H1 (cell line): Measurements from ENCODE around the gene NXNL2. TPM values are rescaled to one million over a fixed set of nuclear protein-coding genes. Genes with fewer than 3 reads are reported as not detected.

Source experiments
- ASH2L ChIP-seq: fragments of 200-600, 300-600 bp; sonication (generic); IDR thresholded peaks from one replicate; pipeline ENCODE4 v1.7.1; 2017; ENCODE audit warnings: low read length
- GABPA ChIP-seq: IDR thresholded peaks from 2 replicates; pipeline ENCODE4 v1.6.1; 2011; ENCODE audit warnings: mild to moderate bottlenecking, low read length, moderate library complexity, borderline replicate concordance; ENCODE audit not compliant: insufficient read depth
- HDAC6 ChIP-seq: IDR thresholded peaks from one replicate; pipeline ENCODE4 v1.7.1; 2012; ENCODE audit warnings: low read depth, mild to moderate bottlenecking, inconsistent platforms, low read length, moderate library complexity
- JUND ChIP-seq: IDR thresholded peaks from 2 replicates; pipeline ENCODE4 v1.6.1; 2011; ENCODE audit warnings: mild to moderate bottlenecking, improper control_type of control experiment, low read length
- NANOG ChIP-seq: IDR thresholded peaks from 2 replicates; pipeline ENCODE4 v1.6.1; 2011; ENCODE audit warnings: low read length, low read depth, mild to moderate bottlenecking, inconsistent platforms; ENCODE audit not compliant: insufficient read depth, poor library complexity, severe bottlenecking
- POLR2A ChIP-seq, 2 experiments: IDR thresholded peaks; 1 replicate in 1 of 2; 2 replicates in 1 of 2; pipeline ENCODE4 v1.6.1; 2011; ENCODE audit warnings: low read depth in 2 of 2, low read length in 2 of 2, mild to moderate bottlenecking in 2 of 2; ENCODE audit errors: control extremely low read depth in 1 of 2
- RAD21 ChIP-seq, 2 experiments: IDR thresholded peaks in 1 of 2; conservative IDR thresholded peaks in 1 of 2; 2 replicates each; pipeline ENCODE4 v1.6.1; 2011; ENCODE audit warnings: low read depth in 2 of 2, low read length in 2 of 2, improper control_type of control experiment in 1 of 2, inconsistent platforms in 1 of 2, mild to moderate bottlenecking in 1 of 2, moderate library complexity in 1 of 2
- RNF2 ChIP-seq: fragments of 200-900, 300-1000 bp; sonication (generic); IDR thresholded peaks from 2 replicates; pipeline ENCODE4 v1.7.1; 2016; ENCODE audit warnings: borderline replicate concordance, low read depth, mild to moderate bottlenecking, antibody characterized with exemption, low read length; ENCODE audit not compliant: poor library complexity, severe bottlenecking; ENCODE audit errors: missing control alignments
- TBP ChIP-seq: IDR thresholded peaks from 2 replicates; pipeline ENCODE4 v1.6.1; 2011; ENCODE audit warnings: low read depth, low read length, improper control_type of control experiment
- polyA plus RNA-seq, 7 experiments: library from polyadenylated mRNA; depleted of rRNA in 3 of 7; stranded (reverse) in 5 of 7; unstranded in 2 of 7; fragments of >200 nt in 5 of 7; fragments of 200-250 nt in 2 of 7; gene quantifications; 1 replicate in 5 of 7; 2 replicates in 1 of 7; 4 replicates in 1 of 7; pipeline versions ENCODE4 v1.2.1 to v1.2.3, GENCODE V29; 2011 to 2013; ENCODE audit warnings: missing spikeins in 2 of 7, mixed read lengths in 2 of 7
- total RNA-seq: library from RNA; stranded (reverse); fragmentation: NEBNext Ultra II Directional; extraction: Animal tissue kit (Norgen Biotek cat#: 25700); gene quantifications from 2 replicates; pipeline ENCODE4 v1.2.1, GENCODE V29; 2021
- TF ChIP-seq, protein P1 (sequence below): fragments of 300-600 bp; sonication (generic); IDR thresholded peaks from 2 replicates; pipeline ENCODE4 v1.7.1; 2012; ENCODE audit warnings: low read length, moderate library complexity, mild to moderate bottlenecking, inconsistent platforms; ENCODE audit not compliant: insufficient replicate concordance

The NXNL2 gene
- total and polyA plus RNA-seq, 2 of the 8 experiments (the other 6 are each of a cell fraction or from before 2014, with no cell fraction given): 1.9 to 2.6 TPM

DNA sequence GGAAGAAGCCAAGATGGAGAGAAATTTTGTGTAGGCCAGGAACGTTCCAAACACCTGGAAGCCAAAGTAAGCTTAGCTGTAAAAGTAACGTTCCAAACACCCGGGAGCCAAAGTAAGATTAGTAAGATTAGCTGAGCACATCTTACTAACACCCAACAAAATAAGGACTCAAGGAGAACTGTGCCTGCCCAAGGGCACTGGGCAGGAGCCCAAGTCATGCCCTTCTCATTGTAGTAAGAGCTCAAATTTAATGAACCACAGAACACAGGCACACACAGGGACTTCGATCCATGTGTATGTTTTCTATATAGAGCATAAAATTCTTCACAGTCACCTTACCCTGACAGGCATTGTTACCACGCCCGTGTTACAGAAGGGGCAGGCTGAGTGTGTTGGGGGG is 36.1 kb upstream of the NXNL2 start (continued):
- TF ChIP-seq, protein P1, sequence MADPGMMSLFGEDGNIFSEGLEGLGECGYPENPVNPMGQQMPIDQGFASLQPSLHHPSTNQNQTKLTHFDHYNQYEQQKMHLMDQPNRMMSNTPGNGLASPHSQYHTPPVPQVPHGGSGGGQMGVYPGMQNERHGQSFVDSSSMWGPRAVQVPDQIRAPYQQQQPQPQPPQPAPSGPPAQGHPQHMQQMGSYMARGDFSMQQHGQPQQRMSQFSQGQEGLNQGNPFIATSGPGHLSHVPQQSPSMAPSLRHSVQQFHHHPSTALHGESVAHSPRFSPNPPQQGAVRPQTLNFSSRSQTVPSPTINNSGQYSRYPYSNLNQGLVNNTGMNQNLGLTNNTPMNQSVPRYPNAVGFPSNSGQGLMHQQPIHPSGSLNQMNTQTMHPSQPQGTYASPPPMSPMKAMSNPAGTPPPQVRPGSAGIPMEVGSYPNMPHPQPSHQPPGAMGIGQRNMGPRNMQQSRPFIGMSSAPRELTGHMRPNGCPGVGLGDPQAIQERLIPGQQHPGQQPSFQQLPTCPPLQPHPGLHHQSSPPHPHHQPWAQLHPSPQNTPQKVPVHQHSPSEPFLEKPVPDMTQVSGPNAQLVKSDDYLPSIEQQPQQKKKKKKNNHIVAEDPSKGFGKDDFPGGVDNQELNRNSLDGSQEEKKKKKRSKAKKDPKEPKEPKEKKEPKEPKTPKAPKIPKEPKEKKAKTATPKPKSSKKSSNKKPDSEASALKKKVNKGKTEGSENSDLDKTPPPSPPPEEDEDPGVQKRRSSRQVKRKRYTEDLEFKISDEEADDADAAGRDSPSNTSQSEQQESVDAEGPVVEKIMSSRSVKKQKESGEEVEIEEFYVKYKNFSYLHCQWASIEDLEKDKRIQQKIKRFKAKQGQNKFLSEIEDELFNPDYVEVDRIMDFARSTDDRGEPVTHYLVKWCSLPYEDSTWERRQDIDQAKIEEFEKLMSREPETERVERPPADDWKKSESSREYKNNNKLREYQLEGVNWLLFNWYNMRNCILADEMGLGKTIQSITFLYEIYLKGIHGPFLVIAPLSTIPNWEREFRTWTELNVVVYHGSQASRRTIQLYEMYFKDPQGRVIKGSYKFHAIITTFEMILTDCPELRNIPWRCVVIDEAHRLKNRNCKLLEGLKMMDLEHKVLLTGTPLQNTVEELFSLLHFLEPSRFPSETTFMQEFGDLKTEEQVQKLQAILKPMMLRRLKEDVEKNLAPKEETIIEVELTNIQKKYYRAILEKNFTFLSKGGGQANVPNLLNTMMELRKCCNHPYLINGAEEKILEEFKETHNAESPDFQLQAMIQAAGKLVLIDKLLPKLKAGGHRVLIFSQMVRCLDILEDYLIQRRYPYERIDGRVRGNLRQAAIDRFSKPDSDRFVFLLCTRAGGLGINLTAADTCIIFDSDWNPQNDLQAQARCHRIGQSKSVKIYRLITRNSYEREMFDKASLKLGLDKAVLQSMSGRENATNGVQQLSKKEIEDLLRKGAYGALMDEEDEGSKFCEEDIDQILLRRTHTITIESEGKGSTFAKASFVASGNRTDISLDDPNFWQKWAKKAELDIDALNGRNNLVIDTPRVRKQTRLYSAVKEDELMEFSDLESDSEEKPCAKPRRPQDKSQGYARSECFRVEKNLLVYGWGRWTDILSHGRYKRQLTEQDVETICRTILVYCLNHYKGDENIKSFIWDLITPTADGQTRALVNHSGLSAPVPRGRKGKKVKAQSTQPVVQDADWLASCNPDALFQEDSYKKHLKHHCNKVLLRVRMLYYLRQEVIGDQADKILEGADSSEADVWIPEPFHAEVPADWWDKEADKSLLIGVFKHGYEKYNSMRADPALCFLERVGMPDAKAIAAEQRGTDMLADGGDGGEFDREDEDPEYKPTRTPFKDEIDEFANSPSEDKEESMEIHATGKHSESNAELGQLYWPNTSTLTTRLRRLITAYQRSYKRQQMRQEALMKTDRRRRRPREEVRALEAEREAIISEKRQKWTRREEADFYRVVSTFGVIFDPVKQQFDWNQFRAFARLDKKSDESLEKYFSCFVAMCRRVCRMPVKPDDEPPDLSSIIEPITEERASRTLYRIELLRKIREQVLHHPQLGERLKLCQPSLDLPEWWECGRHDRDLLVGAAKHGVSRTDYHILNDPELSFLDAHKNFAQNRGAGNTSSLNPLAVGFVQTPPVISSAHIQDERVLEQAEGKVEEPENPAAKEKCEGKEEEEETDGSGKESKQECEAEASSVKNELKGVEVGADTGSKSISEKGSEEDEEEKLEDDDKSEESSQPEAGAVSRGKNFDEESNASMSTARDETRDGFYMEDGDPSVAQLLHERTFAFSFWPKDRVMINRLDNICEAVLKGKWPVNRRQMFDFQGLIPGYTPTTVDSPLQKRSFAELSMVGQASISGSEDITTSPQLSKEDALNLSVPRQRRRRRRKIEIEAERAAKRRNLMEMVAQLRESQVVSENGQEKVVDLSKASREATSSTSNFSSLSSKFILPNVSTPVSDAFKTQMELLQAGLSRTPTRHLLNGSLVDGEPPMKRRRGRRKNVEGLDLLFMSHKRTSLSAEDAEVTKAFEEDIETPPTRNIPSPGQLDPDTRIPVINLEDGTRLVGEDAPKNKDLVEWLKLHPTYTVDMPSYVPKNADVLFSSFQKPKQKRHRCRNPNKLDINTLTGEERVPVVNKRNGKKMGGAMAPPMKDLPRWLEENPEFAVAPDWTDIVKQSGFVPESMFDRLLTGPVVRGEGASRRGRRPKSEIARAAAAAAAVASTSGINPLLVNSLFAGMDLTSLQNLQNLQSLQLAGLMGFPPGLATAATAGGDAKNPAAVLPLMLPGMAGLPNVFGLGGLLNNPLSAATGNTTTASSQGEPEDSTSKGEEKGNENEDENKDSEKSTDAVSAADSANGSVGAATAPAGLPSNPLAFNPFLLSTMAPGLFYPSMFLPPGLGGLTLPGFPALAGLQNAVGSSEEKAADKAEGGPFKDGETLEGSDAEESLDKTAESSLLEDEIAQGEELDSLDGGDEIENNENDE: no peak
- TF ChIP-seq RNF2: no peak
- no peak for TF ChIP-seq NANOG
- TF ChIP-seq GABPA: no peak
- no peak for TF ChIP-seq HDAC6
- no peak for TF ChIP-seq RAD21 (IDR thresholded peaks at IDR 0.05 in 1 of 2, conservative IDR thresholded peaks at IDR 0.05 in 1 of 2; ENCODE audit: low read depth in 2 of 2, low read length in 2 of 2)
- TF ChIP-seq JUND: no peak
- no peak for TF ChIP-seq ASH2L
- TF ChIP-seq POLR2A (IDR thresholded peaks at IDR 0.05; ENCODE audit: control extremely low read depth in 1 of 2, low read depth in 2 of 2, low read length in 2 of 2): no peak
- TF ChIP-seq TBP: no peak
